ENCODE results near the gene EXOC4. TPM values are rescaled to one million over a fixed set of nuclear protein-coding genes. Genes with fewer than 3 reads are reported as not detected.

The EXOC4 gene
- total and polyA plus RNA-seq, 9 donors: 26.8 to 80.5 (median 70.7) TPM

DNA sequence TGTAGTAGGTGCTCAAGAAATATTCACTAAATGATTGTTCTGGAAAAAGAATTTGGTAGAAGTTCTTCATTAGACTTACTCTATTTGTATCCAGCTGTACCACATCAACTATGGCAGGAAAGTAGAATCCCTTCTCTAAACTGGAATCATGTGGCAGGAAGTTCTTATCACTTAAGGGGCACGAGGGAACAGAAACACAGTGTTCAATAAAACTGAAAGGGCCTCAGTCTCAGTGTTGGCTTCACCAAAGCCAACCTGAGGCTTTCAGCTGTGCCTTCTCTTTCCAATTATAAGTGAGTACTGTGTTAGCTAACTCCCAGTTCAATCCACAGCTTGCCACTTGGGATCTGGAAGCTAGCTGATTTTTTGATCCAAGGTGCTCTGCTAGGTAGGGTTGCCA, 616.7 kb downstream of the EXOC4 start:
- no peak for DNase-seq
- no peak overlapping the region for H3K4me3 ChIP-seq
- H3K36me3 ChIP-seq: no peaks in the 10 kb centered on the region
- no peaks in the 10 kb centered on the region for H3K27me3 ChIP-seq
- H3K27ac ChIP-seq: no peak overlapping the region
- 25 to 40% (median 36%) methylated on average over 1 of the region's 1 CpG for WGBS, 3 donors
- no peak for TF ChIP-seq EP300 (IDR thresholded peaks at IDR 0.05)
- TF ChIP-seq POLR2A (IDR thresholded peaks at IDR 0.05): no peak
- TF ChIP-seq, protein P1, sequence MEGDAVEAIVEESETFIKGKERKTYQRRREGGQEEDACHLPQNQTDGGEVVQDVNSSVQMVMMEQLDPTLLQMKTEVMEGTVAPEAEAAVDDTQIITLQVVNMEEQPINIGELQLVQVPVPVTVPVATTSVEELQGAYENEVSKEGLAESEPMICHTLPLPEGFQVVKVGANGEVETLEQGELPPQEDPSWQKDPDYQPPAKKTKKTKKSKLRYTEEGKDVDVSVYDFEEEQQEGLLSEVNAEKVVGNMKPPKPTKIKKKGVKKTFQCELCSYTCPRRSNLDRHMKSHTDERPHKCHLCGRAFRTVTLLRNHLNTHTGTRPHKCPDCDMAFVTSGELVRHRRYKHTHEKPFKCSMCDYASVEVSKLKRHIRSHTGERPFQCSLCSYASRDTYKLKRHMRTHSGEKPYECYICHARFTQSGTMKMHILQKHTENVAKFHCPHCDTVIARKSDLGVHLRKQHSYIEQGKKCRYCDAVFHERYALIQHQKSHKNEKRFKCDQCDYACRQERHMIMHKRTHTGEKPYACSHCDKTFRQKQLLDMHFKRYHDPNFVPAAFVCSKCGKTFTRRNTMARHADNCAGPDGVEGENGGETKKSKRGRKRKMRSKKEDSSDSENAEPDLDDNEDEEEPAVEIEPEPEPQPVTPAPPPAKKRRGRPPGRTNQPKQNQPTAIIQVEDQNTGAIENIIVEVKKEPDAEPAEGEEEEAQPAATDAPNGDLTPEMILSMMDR (IDR thresholded peaks at IDR 0.05): no peak
- no peaks in the 10 kb centered on the region for H3K9me3 ChIP-seq
- intact Hi-C loops (cut with DNase I): no loop called here
- H3K4me1 ChIP-seq (ENCODE audit: insufficient read depth): no peaks in the 10 kb centered on the region

DNA sequence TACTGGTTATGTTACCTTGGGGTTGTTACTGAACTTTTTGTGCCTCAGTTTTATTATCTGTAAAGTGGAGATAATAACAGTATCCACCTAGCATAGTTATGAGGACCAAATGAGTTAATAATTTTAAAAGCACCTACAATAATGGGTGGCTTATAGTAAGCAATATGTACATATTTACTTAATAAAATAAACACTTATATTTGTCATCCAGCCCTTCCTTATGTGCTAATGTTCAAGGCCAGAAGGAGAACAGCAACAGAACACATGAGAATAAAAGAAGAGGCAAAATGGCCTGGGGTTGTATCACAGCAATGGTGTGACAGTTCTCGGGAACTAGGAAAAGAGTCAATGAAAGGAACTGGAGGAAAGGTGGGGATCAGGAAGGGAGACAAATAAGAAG, 618.9 kb downstream of the EXOC4 start:
- Histone ChIP-seq H3K27me3 (no peaks in the 10 kb centered on the region), H3K27ac (no peak overlapping the region), H3K9me3 (no peaks in the 10 kb centered on the region), H3K36me3 (no peaks in the 10 kb centered on the region), H3K4me1 (ENCODE audit: insufficient read depth) (no peaks in the 10 kb centered on the region), H3K4me3 (no peak overlapping the region)
- intact Hi-C loops (cut with DNase I): no loop called here
- no peak for DNase-seq
- no peak for TF ChIP-seq POLR2A (IDR thresholded peaks at IDR 0.05)
- no peak for TF ChIP-seq EP300 (IDR thresholded peaks at IDR 0.05)
- TF ChIP-seq, protein P1 (IDR thresholded peaks at IDR 0.05): no peak
- WGBS, 3 donors: 96 to 98% (median 97%) methylated on average over 1 of the region's 1 CpG

DNA sequence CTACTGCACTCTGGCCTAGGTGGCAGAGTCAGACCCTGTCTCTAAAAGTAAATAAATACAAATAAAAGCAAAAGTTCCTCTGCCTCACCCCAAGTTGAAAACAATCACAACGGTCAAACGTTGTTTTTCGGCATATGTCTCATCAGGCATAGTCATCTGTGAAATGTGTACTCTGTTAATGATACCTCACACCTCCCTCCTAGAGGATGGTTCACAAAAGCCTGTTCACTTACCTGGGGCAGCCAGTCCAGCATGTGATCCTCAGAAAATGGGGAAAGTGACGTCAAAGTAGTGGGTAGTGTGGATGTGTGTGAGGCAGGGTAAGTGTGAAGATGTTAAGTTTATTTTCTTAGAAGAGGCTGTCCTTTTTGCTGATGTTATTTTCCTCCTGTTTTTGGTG, 620.3 kb downstream of the EXOC4 start:
- 76 to 83% (median 82%) methylated on average over 4 of the region's 4 CpGs for WGBS, 3 donors
- TF ChIP-seq, protein P1 (IDR thresholded peaks at IDR 0.05): no peak
- TF ChIP-seq EP300 (IDR thresholded peaks at IDR 0.05): no peak
- no peak for TF ChIP-seq POLR2A (IDR thresholded peaks at IDR 0.05)
- no peaks in the 10 kb centered on the region for H3K27me3 ChIP-seq

DNA sequence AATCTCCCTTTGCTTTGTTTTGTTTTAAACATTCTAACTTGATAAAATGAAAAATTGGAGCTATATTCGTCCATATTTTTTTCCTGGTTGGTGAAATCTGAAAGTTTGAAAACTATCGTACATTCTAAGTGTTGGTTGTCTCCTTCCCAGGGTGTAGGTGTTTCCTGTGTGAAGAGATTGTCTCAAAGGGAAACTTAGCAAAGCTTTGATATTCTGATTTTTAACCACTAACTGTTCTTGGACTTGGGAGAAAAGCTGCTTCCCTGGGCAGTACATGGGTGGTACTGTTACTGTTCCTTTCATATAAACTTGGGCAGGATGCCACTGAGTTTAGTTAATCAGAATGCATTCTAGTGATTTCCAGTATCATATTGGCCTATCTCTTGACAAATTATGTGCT, 620.8 kb downstream of the EXOC4 start:
- TF ChIP-seq POLR2A (IDR thresholded peaks at IDR 0.05) (no peak), EP300 (IDR thresholded peaks at IDR 0.05) (no peak)
- TF ChIP-seq, protein P1 (IDR thresholded peaks at IDR 0.05): no peak
- intact Hi-C loops (cut with DNase I): no loop called here
- Histone ChIP-seq H3K36me3 (no peaks in the 10 kb centered on the region), H3K27ac (no peak overlapping the region), H3K9me3 (no peaks in the 10 kb centered on the region), H3K4me3 (no peak overlapping the region), H3K27me3 (no peaks in the 10 kb centered on the region), H3K4me1 (ENCODE audit: insufficient read depth) (no peaks in the 10 kb centered on the region)
- 15 to 31% (median 22%) methylated on average over 2 of the region's 2 CpGs for WGBS, 3 donors
- no peak for DNase-seq

More for the DNA sequence above, 620.3 kb downstream of the EXOC4 start:
- Histone ChIP-seq H3K36me3 (no peaks in the 10 kb centered on the region), H3K4me1 (ENCODE audit: insufficient read depth) (no peaks in the 10 kb centered on the region), H3K9me3 (no peaks in the 10 kb centered on the region), H3K27ac (no peak overlapping the region), H3K4me3 (no peak overlapping the region)
- no peak for DNase-seq
- intact Hi-C loops (cut with DNase I): no loop called here

All from ovary (tissue), 9 donors.